Omental fat pad (tissue), 4 donors: Measurements from ENCODE around the gene GRM8. TPM values are rescaled to one million over a fixed set of nuclear protein-coding genes. Genes with fewer than 3 reads are reported as not detected.

ENCODE experiments used
- ATAC-seq: fragments of 150-250 bp; one replicate; pipeline ENCODE4 v1.9.1; 2016; ENCODE audit warnings: mild to moderate bottlenecking, moderate library complexity; ENCODE audit not compliant: low FRiP score
- DNase-seq: peaks from one replicate; pipeline ENCODE4 v3.0.0-alpha.2; 2019; ENCODE audit warnings: low spot score
- CTCF ChIP-seq, 3 donors: fragments of 450-650 bp; IDR thresholded peaks; one replicate each; pipeline ENCODE4 v1.5.1; 2016 to 2017; ENCODE audit warnings: antibody characterized with exemption in 3 of 3, mild to moderate bottlenecking in 3 of 3, moderate library complexity in 2 of 3
- total RNA-seq, 4 donors: library from RNA; depleted of rRNA; stranded (reverse); fragments of >200 nt; gene quantifications; one replicate each; pipeline ENCODE4 v1.1.0, GENCODE V29; 2016

Gene GRM8
- total RNA-seq, 4 donors from 2014 or later = not detected

- no peak for ATAC-seq
- no peak for DNase-seq
- TF ChIP-seq CTCF (IDR thresholded peaks at IDR 0.05) = no peak
These were observed 447.4 kb downstream of the GRM8 start for GRCh38 chr7:126805351-126805750.

- no peak for DNase-seq
- TF ChIP-seq CTCF (IDR thresholded peaks at IDR 0.05) = no peak
- ATAC-seq = no peak
These were observed 448.1 kb downstream of the GRM8 start for GRCh38 chr7:126804604-126805003.

GRCh38 chr7:126803990-126804389 is 448.8 kb downstream of the GRM8 start:
- peak; percentile 51 for ATAC-seq
- no peak for TF ChIP-seq CTCF (IDR thresholded peaks at IDR 0.05)
- DNase-seq = no peak

GRCh38 chr7:126803060-126803665 is 449.6 kb downstream of the GRM8 start:
- no peak for TF ChIP-seq CTCF (IDR thresholded peaks at IDR 0.05)
- DNase-seq (no peak), ATAC-seq (peak; percentile 61)

- ATAC-seq (no peak), DNase-seq (no peak)
- TF ChIP-seq CTCF (IDR thresholded peaks at IDR 0.05) = no peak
These were observed 451.0 kb downstream of the GRM8 start for GRCh38 chr7:126801733-126802132.

GRCh38 chr7:126799541-126799940 is 453.2 kb downstream of the GRM8 start:
- no peak for TF ChIP-seq CTCF (IDR thresholded peaks at IDR 0.05)
- ATAC-seq = no peak
- no peak for DNase-seq

GRCh38 chr7:126792521-126792920 is 460.2 kb downstream of the GRM8 start:
- DNase-seq (no peak), ATAC-seq (no peak)
- TF ChIP-seq CTCF (IDR thresholded peaks at IDR 0.05) = no peak
